Jurkat, Clone E6-1 (cell line): ENCODE measurements around the gene PCDH1.

Source experiments
- DNase-seq: peaks from one replicate; pipeline ENCODE4 v3.0.0-alpha.2; 2011; ENCODE audit warnings: low read depth, low spot score
- H3K4me3 ChIP-seq: 2 replicates; pipeline ENCODE4 v1.5.1; 2011; ENCODE audit warnings: mild to moderate bottlenecking, low read length, control low read depth, moderate library complexity

Gene PCDH1

DNA sequence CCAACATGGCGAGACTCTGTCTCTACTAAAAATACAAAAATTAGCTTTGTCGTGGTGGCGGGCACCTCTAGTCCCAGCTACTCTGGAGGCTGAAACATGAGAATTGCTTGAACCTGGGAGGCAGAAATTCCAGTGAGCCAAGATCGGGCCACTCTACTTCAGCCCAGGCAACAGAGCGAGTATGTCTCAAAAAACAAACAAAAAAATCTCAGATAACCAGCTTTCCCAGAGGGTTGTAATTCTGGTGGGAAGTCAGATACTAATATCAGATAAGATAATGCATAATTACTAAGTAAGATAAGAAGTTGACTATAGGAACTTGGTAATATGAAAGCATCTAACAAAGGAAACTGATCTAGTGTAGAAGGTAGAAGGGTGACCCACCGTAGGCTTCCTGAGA is 60.6 kb downstream of the PCDH1 start:
- no peak for DNase-seq
- H3K4me3 ChIP-seq: no peak overlapping the region

DNA sequence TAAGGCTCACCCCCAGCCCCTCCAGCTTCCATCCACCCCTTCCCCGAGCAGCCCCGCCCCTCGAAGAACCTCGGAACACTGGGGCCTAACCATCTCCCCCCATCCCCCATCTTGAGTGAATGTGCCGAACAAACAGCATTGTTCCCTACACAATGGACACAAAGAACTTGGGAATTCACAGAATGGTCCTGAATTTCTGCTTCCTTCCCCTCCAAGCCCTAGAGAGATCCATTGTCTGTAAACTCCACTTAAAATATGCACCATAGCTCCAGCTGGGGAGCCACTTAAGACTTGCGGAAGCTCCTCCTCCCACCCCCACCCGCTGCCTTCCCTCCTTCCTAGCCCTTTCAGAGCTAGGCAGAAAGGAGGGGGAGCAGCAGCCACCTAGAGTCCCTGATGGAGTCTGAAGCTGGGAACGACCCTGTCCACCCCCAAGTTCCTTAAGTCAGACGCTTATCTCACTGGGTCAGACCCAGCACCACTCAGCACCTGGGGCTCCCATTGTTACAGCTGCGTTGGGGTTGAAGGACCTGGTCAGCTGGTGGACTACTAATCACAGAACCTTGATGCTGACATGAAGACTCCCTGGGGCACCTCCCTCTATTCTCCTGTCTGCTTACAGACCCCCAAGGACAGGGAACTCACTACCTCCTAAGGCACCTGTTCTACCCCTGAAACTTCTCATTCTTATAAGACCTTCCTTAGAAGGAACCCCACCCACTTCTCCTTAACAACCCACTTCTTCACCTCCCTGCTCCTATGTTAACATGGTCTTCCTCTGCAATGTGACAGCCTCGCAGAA is 61.4 kb downstream of the PCDH1 start:
- H3K4me3 ChIP-seq: no peak overlapping the region
- no peak for DNase-seq

DNA sequence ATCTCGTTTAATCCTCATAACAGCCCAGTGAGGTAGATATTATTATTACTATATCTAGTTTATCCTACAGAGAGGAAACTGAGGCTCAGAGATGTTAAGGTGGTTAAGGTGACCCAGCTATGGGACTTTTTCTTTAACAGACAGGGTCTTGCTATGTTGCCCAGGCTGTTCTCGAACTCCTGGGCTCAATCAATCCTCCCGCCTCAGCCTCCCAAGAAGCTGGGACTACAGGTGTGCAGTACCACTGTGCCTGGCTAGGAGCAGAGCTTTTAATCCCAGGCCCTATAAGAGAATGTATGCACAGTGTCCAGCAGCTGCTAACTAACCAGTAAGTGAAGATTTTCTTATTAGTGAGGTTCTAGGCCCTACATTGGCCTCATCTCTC is 62.4 kb downstream of the PCDH1 start:
- no peak overlapping the region for H3K4me3 ChIP-seq
- no peak for DNase-seq

DNA sequence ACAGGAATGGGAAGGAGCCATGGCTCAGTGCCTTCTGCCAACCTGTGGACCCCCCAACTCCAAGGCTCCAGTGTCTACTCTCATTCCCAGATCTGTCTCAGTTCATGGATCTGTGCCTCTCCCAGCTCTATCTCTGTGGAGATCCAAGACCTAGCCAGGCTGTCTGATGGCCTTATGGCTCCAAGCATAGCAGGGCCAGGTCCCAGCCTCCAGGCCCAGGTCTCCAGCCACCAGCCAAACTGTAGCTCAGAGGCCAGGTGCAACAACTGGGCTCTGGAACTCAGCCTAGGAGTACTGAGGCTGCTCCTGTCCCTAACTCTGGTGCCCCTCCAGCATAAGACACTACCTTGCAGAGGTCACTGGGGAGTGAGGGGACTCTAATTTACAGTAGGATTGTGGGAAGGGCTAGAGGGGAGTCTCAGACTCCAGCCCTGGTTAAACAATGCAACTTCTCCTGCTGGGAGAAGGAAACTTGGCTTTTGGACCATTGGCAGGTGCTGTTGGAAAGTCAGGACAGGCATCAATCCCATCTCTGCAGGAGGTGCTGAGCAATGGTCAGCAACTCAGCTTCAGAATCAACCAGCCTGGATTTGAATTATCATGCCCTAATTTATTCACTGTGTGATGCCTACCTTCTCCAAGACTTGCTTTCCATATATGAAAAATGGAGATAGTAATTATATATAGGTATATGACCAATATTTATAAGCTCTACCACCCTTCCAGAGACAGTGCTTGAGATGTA is 63.0 kb downstream of the PCDH1 start:
- H3K4me3 ChIP-seq: no peak overlapping the region
- no peak for DNase-seq

DNA sequence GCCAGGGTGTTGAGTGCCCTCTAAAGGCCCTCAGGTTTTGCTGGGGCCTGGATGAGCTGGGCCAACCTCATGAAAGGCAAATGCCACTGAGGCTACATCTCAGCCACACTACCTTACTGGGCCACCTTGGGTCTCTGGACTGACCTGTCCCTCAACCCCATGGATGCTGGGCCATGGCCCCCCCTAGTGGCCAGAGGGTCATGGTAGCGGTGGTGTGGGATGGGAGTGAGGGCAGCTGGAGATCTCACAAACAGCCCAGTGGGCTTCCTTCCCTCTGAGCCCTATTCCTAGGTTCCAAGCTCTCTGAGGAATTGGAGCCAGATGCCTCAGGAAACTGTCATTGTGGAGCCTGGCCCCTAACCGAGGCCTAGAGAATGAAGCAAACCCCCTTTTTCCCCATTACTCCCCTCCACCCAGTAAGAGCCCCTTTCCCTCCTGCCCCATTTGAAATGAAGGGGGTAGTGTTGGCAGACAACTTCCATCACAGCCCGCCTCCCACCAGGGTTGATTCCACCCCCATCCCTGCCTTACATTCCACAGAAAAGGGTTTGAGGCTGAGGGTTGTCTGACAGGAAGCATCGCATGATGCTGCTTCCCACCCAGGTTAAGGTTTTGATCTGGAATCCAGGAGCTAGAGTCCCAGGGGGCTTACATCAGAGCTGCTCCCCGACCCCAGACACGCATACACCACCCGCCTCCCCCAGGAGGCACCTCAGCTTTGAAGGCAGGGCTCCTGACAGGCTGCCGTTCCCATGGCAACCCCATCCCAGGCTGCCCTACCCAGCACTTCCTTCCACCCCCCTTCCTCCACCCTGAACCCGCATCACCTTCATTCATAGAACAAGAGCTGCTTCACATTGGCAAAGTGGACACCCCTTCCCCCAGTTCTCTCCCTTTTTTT is 63.9 kb downstream of the PCDH1 start:
- H3K4me3 ChIP-seq: no peak overlapping the region
- no peak for DNase-seq

DNA sequence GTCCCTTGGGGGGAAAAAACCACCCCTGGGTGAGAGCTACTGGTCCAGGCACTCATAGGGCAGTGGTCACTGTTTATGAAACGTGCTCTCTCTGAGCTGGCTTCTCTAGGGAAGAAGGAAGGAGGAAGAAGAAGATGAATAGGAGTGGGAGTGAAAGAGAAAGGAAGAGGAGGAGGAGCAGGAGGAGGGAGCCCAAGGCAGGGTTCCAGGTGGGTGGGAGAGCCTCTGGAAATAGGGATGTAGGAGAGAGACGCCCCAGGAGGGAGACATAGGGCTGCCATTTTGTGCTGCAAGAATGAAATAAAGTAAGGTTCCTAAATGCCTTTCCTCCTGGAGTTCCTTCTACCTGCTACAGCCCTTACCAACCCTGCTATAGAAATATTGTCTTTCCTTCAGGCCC is 65.7 kb downstream of the PCDH1 start:
- no peak overlapping the region for H3K4me3 ChIP-seq
- DNase-seq: no peak

DNA sequence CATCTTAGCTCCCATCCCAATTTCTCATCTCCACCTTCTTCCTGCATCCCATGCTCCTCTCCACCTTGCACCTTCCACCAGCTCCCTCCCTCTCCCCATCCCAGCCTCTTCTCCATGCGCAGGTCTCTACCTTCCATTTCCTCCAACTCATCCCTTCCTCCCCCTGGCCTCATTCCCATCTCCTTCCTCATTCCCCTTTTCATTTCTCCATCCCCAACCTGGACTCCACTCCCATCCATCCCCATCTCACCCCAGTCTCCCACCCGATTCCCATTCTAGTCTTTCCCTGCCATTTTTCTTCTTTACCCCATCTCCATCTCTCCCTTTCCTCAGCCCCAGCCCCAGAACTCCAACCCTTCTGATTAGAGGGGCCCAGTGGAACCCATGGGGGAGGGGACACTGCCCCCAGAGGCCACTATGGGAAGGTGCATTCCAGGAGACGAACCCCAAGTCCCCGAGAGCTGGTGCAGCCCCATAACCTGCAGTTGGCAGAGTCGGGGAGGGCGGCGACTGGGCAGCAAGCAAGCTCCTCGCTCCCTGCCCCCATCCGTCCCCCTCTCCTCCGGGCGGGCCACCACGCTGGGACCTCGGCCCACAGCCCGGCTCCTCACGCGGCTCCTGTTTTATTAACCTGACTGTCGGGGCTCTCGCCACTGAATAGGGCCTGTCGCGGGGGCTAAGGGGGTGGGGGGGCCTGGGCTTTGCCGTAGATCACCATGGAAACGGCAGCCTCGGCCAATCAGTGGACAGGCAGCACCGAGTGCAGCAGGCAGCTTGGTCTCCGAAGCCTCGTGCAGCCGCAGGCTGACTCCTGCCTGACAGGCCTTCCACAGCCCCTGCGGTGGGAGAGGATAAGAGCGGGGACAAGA is 66.7 kb downstream of the PCDH1 start:
- no peak overlapping the region for H3K4me3 ChIP-seq
- DNase-seq: no peak

DNA sequence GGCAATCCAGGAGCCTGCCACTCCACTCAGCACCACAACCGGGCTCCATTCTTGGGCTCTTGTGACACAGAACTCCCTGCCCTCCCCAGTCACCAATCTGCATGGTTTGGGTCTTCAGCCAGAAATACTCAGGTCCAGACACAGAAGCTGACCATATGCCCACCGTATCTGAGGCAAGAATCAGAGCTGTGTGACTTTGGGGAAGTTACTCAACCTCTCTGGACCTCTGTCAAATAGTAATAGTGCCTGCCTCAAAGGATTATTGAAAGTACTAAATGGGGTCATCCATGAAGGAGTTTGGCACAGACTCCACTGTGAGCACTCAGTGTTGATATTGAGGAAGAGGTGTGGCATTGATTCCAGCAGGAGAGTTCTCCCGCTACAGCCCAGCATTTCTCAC is 67.5 kb downstream of the PCDH1 start:
- no peak for DNase-seq
- H3K4me3 ChIP-seq: no peak overlapping the region

DNA sequence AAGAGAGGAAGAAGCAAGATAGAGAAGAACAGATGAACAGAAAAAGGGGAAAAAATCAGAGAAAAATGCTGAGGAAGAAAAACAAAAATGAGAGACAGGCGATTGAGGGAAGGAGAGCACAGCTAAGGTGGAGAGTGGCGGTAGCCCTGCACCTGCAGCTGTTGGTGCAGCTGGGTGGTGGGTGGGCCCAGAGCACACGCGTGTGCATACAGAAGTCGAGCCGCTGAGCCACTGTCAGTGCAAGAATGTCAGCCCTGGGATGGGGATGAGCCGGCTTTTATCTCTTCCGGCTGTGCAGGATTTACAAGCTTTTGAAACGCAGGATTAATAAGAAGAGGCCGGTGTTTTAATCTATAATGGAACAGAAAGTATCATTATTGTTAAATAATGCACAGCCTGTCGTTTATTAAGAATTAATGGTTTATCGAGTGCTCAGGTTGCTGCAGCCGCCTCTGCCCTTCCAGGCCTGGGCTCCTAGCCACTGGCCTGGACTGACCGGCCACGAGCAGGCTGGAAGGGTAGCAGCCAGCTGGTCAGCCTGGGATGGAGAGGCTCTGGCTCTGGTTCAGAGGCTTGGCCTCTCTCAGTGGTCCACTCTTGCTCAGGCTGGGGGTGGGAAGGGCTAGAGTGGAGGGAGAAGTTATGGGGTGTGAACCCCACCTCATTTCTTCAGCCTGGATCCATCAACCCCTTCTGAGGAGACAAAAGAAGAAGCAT is 68.7 kb downstream of the PCDH1 start:
- DNase-seq: no peak
- no peak overlapping the region for H3K4me3 ChIP-seq

DNA sequence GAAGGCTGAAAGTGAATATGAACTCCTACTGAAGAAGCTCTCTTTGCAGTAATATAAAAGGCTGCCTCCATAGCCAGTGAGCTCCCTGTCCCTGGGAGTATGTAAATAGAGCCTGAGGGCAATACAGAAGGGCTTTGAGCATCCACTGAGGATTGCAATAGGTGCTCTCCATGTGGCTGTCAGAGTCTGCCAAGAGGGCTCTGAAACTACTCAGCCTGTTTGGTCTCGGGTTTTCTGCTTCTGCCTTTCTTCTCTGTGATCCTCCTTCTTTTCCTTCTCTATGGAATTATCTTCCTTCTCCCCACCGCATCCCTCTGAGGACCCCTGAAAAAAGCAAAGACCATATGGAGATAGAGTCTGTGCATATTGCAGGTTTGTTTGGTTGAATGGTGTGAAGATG is 69.4 kb downstream of the PCDH1 start:
- no peak overlapping the region for H3K4me3 ChIP-seq
- no peak for DNase-seq

DNA sequence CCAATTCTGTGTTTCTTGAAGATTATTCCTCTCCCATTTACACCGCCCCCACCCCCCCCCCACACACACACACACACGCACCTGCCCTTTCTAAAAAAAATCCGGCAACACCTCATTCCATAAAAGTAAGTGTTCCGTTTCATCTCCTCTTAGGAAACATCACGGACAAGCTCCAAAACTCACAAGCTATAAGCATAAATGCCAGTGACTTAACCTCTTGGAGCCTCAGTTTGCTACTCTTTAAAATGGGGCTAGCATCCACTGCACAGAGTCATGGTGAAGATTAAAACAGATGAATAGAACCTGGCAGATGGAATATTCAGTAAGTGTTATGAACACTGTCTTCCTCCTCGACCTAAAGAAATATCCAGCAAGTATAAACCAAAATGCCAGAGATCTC is 70.5 kb downstream of the PCDH1 start:
- no peak for DNase-seq
- no peak overlapping the region for H3K4me3 ChIP-seq

DNA sequence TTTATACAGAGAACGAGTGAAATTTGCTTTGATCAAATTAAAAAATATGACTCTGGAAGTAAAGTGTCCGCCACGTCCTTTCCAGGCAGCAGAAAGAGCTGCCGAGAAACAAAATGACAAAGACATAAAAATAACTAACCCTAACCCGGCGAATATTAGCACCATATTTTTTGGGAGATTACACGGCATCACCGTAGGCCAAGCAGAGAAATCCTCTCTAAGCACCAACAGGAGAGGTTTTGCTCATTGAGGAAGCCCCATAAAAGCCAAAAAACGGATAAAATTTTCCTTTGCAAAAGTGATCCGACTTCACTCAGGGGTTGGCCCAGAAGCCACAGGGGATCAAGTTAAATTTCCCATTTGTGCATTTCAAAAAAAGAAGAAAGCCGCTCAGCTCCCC is 70.9 kb downstream of the PCDH1 start:
- no peak overlapping the region for H3K4me3 ChIP-seq
- DNase-seq: no peak

DNA sequence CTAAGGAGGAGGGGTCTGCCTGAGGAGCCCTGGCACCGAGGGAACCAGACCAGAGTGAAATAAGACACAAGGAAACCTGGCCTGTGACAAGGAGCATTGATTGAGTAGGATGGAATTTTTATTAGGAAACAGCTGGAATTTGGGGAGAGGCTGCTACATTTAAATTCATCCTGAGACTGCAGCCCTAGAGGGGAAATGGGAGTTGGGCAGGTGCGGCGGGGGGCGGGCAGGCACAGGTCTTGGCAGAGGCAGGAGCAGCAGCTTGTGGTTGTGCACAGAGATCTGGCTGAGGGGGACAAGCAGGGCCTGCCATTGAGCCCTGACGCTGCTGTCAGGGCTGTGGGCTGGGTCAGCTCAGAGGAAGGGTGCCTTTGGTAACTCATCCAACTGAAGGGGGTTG is 71.6 kb downstream of the PCDH1 start:
- DNase-seq: no peak
- H3K4me3 ChIP-seq: no peak overlapping the region

DNA sequence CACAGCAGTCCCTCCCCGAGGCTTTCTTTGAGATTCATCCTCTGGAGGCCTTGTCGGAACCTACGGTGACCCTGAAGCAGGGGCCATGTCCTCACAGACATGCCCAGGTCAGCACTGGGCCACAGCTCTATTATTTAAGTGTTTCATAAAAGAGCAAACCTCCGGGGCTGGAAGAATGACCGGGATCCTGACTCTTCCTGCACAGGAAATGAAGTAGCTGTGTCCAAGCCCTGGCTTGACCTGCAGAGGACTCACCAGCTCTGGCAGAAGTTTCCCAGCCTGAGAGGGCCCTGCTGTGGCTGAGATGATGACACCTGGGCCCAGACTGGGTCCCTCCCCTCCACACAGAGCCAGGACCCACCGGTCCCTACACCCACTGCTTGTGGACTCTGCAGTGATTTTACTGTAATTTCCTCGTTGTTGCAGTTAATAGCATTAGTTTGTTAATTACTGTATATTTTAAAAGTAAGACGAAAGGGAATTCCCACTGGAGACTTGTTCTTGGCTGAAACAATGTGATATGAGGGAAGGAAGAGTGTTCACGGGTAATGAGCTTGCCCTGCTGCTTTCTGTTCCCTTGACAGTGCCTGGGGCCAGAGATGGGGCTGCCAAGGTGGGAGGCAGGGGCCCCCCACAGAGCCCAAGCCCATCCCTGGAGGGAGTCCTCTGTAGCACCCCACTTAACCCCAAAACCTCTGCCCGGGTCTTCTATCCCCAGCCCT is 72.2 kb downstream of the PCDH1 start:
- H3K4me3 ChIP-seq: no peak overlapping the region
- no peak for DNase-seq

DNA sequence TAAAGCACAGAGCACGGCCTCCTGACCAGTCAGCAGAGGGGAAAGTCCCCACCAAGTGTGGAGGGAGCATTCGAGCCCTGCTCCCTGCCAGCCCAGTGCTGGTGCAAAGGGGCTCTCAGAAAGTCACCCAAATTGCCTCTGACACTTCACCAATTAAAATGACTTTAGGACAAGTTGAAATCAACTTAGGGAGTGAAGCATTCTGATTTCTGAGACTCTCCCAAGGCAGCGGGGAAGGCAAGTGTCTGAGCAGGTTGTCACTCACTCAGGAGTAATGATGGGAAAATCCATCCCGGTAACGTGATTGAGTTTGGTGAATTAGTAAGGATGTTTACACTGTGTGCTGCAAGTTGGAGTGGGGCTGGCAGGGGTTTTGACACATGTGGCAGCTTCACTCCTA is 73.7 kb downstream of the PCDH1 start:
- H3K4me3 ChIP-seq: no peak overlapping the region
- DNase-seq: no peak
